OCI-M2 (cell line): ENCODE data around the gene C12orf76.
"Not testable (repeated sequence)": the region's sequence is repeated elsewhere in the genome, so short reads cannot be mapped to it uniquely, and the experiment has no call there.

Source experiments
- DNase-seq: peaks from one replicate; lab custom pipeline; 2025; ENCODE audit not compliant: unreplicated experiment; lab: John Stamatoyannopoulos, UW

Gene C12orf76, protein sequence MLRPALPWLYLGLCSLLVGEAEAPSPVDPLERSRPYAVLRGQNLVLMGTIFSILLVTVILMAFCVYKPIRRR

DNA sequence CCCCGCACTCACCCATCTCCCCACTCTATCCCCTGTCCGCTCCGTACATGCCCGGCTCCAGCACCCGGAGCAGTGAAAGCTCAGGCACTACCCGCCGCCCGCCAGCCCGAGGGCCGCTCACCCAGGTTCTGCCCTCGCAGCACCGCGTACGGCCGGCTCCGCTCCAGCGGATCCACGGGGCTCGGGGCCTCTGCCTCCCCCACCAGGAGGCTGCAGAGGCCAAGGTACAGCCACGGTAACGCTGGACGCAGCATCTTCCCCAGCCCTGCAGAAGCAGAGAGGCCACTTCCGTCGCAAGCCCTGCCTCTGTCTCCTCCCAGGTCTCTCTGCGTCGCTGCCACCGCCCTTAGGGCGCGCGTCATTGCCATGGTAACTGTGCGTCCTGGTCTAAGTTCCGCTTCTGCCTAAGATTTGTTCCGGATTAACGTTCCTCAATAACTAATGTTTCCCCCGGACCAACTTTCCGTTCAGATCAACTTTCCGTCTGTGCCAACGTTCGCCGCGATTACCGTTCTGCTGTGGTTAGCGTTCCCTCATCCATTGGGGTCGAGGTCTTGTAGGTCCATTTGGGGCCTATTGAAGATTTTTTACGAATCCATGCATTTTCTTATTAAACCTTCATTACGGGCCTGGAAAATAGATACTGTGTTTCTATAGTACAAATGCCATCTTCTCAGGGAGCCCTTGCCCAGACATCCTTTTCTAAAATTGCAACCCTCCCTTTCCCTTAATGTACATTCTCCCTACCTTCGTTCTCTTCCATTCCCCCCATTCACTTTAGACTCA is at the start of gene C12orf76:
Gene C12orf76 (minus strand): TSS at position 281 of the 786 bp plus-strand sequence. CDS start 27 bp downstream, at position 254.
- DNase-seq: peak; percentile 77

DNA sequence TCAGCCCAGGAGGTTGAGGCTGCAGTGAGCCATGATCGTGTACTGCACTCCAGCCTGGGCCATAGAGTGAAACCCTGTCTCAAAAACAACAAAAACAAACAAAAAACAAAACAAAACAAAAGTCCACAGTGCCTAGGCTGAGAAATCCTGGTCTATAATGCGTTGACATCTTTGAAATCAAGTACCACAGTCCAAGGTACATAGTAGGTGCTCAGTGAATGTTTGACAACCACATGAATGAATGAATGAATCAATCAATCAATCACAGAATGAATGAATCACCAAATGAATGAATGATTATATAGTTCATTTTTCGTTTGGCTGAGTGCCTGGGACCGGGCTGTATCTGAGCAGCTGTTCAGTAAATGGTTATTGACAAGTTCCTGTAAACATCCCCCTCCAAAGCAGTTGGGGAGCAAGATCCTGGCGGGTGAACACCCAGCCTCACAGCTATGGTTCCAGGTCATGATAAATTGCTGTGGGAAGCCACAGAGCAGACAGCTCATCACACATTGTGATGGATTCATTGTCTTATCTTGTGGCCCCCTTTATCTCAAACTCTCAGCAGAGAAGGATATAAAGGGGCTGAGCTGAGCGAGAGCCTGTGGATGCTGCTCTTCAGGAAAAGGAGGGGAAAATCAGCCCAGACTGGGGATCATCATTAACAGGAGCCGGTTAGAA is 45.4 kb upstream of the C12orf76 start:
- DNase-seq: no peak

GRCh38 chr12:110091136-110091711 is 42.9 kb upstream of the C12orf76 start:
- DNase-seq: no peak

GRCh38 chr12:110090266-110091135 is 42.2 kb upstream of the C12orf76 start:
- DNase-seq: no peak

DNA sequence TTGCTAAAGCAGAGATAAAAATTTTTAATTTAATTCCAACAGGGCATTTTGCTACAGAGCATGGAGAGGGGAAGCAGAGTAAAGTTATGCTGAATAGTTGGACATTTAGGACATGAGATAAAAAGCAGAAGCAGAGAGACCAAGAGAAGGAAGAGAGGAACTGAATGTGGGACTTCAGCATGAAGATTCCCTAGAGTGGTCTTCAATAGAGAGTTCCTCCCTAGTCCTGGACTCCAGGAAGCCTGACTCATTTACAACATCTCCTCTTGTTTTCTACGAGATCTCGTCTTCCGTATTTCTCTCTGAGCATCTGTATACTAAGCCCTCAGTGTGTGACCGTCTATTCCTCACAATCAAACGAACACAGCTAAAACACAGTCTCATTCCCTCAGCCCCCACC is 40.6 kb upstream of the C12orf76 start:
- no peak for DNase-seq

DNA sequence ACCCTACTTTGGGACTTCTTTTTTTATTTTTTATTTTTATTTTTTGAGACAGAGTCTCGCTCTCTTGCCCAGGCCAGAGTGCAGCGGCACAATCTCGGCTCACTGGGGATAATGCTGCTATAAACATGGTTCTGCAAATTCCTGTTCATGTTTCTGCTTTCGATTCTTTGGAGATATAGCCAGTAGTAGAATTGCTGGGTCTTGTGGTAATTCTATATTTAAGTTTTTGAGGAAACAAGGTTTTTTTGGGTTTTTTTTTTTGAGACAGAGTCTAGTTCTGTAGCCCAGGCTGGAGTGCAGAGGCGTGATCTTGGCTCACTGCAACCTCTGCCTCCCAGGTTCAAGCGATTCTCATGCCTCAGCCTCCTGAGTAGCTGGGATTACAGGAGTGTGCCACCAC is 39.9 kb upstream of the C12orf76 start:
- not testable (repeated sequence) for DNase-seq

GRCh38 chr12:110084314-110085015 is 36.1 kb upstream of the C12orf76 start:
- no peak for DNase-seq

DNA sequence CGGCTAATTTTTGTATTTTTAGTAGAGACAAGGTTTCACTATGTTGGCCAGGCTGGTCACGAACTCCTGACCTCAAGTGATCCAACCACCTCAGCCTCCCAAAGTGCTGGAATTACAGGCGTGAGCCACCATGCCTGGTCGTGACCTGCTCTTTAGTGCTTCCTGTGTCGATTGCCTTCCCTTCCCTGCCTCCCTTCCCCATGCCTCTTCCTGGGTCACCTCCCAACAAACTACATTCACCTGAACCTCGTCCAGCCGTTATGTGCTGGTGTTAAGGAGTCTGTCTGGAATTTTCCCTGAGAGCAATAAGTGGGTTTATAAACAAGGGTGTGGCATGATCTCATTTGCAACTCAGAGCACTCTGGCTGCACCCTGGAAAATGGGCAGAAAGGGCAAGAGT is 32.1 kb upstream of the C12orf76 start:
- DNase-seq: no peak

DNA sequence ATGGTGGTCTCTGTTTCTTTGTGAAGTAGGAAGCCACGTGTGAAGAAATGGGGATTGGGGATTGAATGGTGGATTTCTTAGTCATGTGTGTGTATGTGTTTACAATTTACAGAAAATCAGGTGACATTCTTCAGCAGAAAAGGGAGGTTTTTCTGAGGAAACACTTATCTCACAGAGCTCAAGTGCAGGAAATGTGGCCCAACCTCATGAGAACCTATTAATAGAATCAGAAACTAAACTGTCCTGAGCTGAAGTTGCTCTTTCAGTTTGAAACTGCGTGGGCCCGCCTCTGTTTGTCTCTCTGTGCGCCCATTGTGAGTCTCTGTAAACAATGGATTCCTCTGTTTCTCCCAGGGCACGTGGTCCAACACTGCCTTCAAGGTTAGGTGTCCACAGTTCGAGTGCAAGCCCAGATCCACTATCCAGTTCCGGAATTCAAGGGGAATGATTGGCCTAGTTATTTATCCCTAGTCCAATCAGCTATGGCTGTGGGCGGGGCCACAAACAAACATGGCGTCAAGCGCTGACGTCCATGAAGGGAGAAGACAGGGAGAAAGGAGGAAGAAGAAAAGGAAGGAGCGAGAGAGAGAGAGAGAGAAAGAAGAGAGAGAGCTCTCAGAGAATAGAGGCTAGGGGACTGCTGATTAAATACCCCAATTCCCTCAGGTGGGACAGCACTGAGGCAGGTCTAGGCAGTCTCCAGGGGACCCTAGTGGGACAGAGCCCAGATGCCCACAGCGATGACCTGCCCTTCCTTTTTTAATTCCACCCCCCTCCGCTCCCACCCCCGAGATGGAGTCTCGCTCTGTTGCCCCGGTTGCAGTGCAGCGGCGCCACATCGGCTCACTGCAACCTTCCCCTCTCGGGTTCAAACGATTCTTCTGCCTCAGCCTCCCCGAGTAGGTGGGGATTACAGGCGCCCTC is 31.4 kb upstream of the C12orf76 start:
- DNase-seq: no peak

DNA sequence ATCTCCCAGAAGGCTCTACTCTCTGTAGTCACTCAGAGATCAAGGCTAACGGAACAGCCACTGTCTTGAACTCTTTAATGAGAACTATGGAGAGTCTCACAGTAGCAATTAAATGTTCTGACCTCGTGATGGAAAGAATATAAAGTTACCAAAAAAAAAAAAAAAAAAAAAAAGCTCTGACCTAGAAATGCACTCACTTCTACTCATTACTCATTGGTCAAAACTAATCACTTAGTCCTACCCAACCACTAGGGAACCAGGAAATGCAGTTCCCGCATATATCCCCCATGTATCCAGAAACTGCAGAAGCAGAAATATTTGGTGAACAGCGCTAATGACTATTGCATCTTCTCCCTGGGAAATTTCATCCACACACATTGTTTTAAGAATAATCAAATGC is 29.5 kb upstream of the C12orf76 start:
- DNase-seq: no peak

GRCh38 chr12:110075880-110076279 is 27.6 kb upstream of the C12orf76 start:
- no peak for DNase-seq

DNA sequence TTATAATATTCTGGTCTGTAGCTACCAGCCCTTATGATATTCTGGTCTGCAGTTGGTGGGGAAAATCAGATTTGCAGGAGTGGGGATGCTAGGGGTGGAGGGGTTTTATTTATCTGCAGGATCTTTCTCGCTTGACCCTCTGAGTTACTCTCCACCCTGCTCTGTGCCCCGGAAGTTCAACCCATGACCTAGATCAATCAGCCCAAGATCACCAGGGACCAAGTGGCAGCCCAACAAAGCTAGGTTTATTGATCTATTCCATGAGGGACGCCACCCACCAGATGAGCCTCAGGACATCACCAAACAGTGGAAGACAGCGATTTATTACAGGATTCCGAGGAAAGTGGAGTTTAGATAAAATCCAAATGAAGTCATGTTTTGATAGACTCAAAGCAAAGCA is 25.8 kb upstream of the C12orf76 start:
- DNase-seq: no peak

GRCh38 chr12:110073049-110073831 is 24.9 kb upstream of the C12orf76 start:
- no peak for DNase-seq

DNA sequence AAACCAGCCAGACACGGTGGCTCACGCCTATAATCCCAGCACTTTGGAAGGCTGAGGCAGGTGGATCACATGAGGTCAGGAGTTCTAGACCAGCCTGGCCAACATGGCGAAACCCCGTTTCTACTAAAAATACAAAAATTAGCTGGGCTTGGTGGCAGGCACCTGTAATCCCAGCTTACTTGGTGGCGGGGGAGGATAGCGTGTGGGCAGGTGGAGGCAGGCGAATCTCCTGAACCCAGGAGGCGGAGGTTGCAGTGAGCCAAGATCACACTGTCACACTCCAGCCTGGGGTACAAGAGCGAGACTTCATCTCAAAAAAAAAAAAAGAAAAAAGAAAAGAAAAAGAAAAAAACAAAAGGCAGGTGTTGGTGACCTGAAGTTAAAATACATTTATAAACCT is 24.3 kb upstream of the C12orf76 start:
- DNase-seq: not testable (repeated sequence)

- no peak for DNase-seq
Observed at GRCh38 chr12:110071967-110072366, 23.6 kb upstream of the C12orf76 start.

DNA sequence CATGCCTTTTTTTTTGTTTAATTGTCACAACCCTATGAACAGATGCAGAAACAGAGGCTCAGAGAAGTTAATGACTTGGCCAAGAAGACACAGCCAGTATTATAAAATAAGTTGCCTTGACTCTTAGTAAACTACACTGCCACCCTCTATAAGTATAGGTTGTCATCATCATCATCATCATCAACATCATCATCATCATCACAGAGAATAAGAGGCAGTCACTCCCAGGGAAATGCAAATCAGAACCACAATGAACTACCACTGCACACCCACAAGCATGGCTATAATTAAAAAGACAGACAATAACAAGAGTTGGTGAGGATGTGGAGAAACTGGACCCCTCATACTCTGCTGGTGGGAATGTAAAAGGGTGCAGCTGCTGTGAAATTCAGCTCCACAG is 23.2 kb upstream of the C12orf76 start:
- DNase-seq: no peak

DNA sequence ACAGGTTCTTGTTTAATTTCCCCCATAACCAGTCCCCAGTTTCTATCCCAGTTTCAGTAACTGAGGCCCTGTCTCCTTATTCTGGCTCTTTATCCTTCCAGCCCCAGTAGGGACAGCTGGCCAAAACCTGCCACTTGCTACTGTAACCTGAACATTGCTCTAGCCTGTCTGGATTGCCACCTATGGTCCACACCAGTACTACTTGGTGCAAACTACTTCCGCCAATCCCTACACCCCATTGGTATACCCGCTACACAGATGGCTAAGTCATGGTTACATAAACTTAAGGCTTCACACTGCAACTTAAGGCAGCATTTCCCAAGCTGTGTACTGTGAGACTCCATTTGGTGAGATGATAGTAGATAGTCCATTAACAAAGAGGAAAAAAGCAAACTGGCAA is 20.3 kb upstream of the C12orf76 start:
- DNase-seq: no peak

DNA sequence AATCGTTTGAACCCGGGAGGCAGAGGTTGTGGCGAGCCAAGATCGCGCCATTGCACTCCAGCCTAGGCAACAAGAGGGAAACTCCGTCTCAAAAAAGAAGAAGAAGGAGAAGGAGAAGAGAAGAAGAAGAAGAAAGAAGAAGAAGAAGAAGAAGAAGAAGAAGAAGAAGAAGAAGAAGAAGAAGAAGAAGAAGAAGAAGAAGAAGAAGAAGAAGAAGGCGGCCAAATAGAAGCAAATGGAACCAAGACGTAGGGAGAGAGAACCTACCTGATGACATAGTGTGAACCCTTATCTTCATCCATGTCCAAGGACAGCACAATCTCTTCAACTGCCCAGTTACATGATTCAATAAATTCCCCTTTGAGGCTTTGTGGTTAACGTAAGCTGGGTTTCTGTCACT is 19.8 kb upstream of the C12orf76 start:
- DNase-seq: not testable (repeated sequence)

DNA sequence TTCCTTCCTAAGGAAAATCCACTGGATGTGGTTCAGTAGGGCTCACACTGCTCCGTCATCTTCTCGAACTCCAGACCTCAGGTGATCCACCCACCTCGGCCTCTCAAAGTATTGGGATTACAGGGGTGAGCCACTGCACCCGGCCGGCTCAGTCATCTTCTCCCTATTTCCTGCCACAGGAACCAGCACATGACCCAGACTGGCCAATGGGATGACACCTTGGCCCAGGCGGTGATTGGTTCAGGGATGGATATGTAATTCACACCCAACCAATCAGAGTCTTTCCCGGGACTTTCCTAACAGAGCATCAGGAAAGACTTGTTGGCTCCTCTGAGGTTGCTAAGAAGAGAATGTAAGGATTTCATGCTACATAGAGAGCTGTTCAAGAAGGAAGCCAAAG is 19.2 kb upstream of the C12orf76 start:
- DNase-seq: no peak
